ENCODE results near the gene CACNA1E. TPM values are rescaled to one million over a fixed set of nuclear protein-coding genes. Genes with fewer than 3 reads are reported as not detected.

The CACNA1E gene
- total and polyA plus RNA-seq, 2 donors (not counting 1 experiment from before 2014, with no cell fraction given): 0.37 to 0.40 TPM

- ChIA-PET POLR2A (no interaction called here), CTCF (no interaction called here)
- Histone ChIP-seq H3K27me3 (replicated peaks in 1 of 4; ENCODE audit: control extremely low read depth in 1 of 4, control insufficient read depth in 3 of 4, insufficient read depth in 4 of 4, low read length in 3 of 4) (no peaks in the 10 kb centered on the region), H3K79me2 (ENCODE audit: control insufficient read depth, insufficient read depth, low read length) (no peaks in the 10 kb centered on the region), H3K4me1 (ENCODE audit: control insufficient read depth in 2 of 2, insufficient read depth in 2 of 2, low read length in 2 of 2) (no peaks in the 10 kb centered on the region), H3K4me3 (ENCODE audit: control extremely low read depth in 1 of 5, extremely low read depth in 1 of 5, insufficient read depth in 1 of 5, low read depth in 2 of 5, low read length in 4 of 5) (no peak overlapping the region), H3K27ac (ENCODE audit: low read length in 2 of 2) (no peak overlapping the region), H3K4me2 (replicated peaks; ENCODE audit: low read depth, low read length, poor library complexity, severe bottlenecking) (no peak overlapping the region), H3K9me3 (ENCODE audit: control extremely low read depth in 1 of 3, control insufficient read depth in 2 of 3, insufficient read depth in 1 of 3, low read length in 2 of 3) (no peaks in the 10 kb centered on the region), H3K9ac (ENCODE audit: low read length) (no peak overlapping the region), H2AFZ (ENCODE audit: insufficient read depth, low read depth, low read length, poor library complexity, severe bottlenecking) (no peak overlapping the region), H3K36me3 (replicated peaks in 1 of 2; ENCODE audit: control extremely low read depth in 1 of 2, control insufficient read depth in 1 of 2, extremely low read depth in 1 of 2, insufficient read depth in 2 of 2, low read length in 1 of 2) (no peaks in the 10 kb centered on the region), H4K20me1 (ENCODE audit: control insufficient read depth, insufficient read depth, low read length, poor library complexity, severe bottlenecking) (no peaks in the 10 kb centered on the region)
- Mint-ChIP-seq H3K27ac (no peak overlapping the region), H3K4me3 (no peak overlapping the region), H3K9me3 (ENCODE audit: insufficient read depth) (no peaks in the 10 kb centered on the region), H3K4me1 (no peaks in the 10 kb centered on the region), H3K27me3 (peaks cover 4% of the 10 kb centered on the region)
- WGBS (ENCODE audit: insufficient coverage): 100% methylated on average over 3 of the region's 3 CpGs
- ATAC-seq (ENCODE audit: low read depth): no peak
- intact Hi-C loops (cut with micrococcal nuclease): no loop called here
- TF ChIP-seq CTCF (IDR thresholded peaks at IDR 0.05) (no peak), EZH2 (IDR thresholded peaks at IDR 0.05; ENCODE audit: borderline replicate concordance, insufficient read depth, low read depth, low read length, poor library complexity, severe bottlenecking) (no peak)
- no peak for DNase-seq
Observed at GRCh38 chr1:181803421-181803820, 320.1 kb downstream of the CACNA1E start.

DNA sequence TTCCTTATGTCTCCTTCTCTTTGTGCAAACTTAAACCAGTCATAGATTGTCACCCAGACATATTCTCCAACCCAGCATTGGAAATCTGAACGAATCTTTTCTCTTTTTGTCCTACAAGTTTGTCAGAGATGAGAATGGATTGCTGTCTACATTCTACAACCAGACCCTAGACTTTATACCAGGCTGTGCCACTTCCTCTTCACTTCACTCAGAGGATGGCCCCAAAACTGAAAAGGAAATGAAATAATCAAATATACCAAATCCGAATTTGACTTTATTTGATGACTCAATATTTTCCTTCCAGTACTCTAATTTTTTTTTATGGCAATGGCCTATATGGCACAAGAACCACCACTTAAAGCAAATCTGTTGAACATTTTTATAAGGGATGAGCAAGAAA, 321.7 kb downstream of the CACNA1E start:
- Mint-ChIP-seq H3K27me3 (peaks cover 4% of the 10 kb centered on the region), H3K4me1 (no peaks in the 10 kb centered on the region), H3K9me3 (ENCODE audit: insufficient read depth) (no peaks in the 10 kb centered on the region), H3K4me3 (no peak overlapping the region), H3K27ac (no peak overlapping the region)
- H3K9me3 ChIP-seq (ENCODE audit: control extremely low read depth in 1 of 3, control insufficient read depth in 2 of 3, insufficient read depth in 1 of 3, low read length in 2 of 3): no peaks in the 10 kb centered on the region
- intact Hi-C loops (cut with micrococcal nuclease): no loop called here
- ChIA-PET POLR2A (no interaction called here), CTCF (no interaction called here)
- no peak overlapping the region for H3K4me2 ChIP-seq (replicated peaks; ENCODE audit: low read depth, low read length, poor library complexity, severe bottlenecking)
- no peak overlapping the region for H3K27ac ChIP-seq (ENCODE audit: low read length in 2 of 2)
- WGBS (ENCODE audit: insufficient coverage): no CpG with 5 or more reads among the region's 2 CpGs
- H4K20me1 ChIP-seq (ENCODE audit: control insufficient read depth, insufficient read depth, low read length, poor library complexity, severe bottlenecking): no peaks in the 10 kb centered on the region
- no peaks in the 10 kb centered on the region for H3K4me1 ChIP-seq (ENCODE audit: control insufficient read depth in 2 of 2, insufficient read depth in 2 of 2, low read length in 2 of 2)
- no peaks in the 10 kb centered on the region for H3K27me3 ChIP-seq (replicated peaks in 1 of 4; ENCODE audit: control extremely low read depth in 1 of 4, control insufficient read depth in 3 of 4, insufficient read depth in 4 of 4, low read length in 3 of 4)
- TF ChIP-seq CTCF (IDR thresholded peaks at IDR 0.05): no peak
- TF ChIP-seq EZH2 (IDR thresholded peaks at IDR 0.05; ENCODE audit: borderline replicate concordance, insufficient read depth, low read depth, low read length, poor library complexity, severe bottlenecking): no peak
- no peak for ATAC-seq (ENCODE audit: low read depth)
- no peak overlapping the region for H3K4me3 ChIP-seq (ENCODE audit: control extremely low read depth in 1 of 5, extremely low read depth in 1 of 5, insufficient read depth in 1 of 5, low read depth in 2 of 5, low read length in 4 of 5)
- H3K79me2 ChIP-seq (ENCODE audit: control insufficient read depth, insufficient read depth, low read length): no peaks in the 10 kb centered on the region
- no peak for DNase-seq
- H2AFZ ChIP-seq (ENCODE audit: insufficient read depth, low read depth, low read length, poor library complexity, severe bottlenecking): no peak overlapping the region
- H3K9ac ChIP-seq (ENCODE audit: low read length): no peak overlapping the region
- H3K36me3 ChIP-seq (replicated peaks in 1 of 2; ENCODE audit: control extremely low read depth in 1 of 2, control insufficient read depth in 1 of 2, extremely low read depth in 1 of 2, insufficient read depth in 2 of 2, low read length in 1 of 2): no peaks in the 10 kb centered on the region
